Measurements from ENCODE around the gene SCAMP2.

GRCh38 chr15:74870436-74871215 is 2.5 kb downstream of the SCAMP2 start:
- TF ChIP-seq CTCF (conservative IDR thresholded peaks at IDR 0.05; ENCODE audit: low read depth in 2 of 2) (no peak), EZH2 (IDR thresholded peaks at IDR 0.05; ENCODE audit: low read depth, unreplicated experiment) (no peak), POLR2AphosphoS5 (IDR thresholded peaks at IDR 0.05; ENCODE audit: low read depth) (no peak), EZH2phosphoT487 (IDR thresholded peaks at IDR 0.05; ENCODE audit: unreplicated experiment) (no peak), REST (IDR thresholded peaks at IDR 0.05; ENCODE audit: unreplicated experiment) (no peak)

Measured in GM23338 (cell line).